HCT116 (cell line): ENCODE measurements around the gene RBM28. TPM values are rescaled to one million over a fixed set of nuclear protein-coding genes. Genes with fewer than 3 reads are reported as not detected.

ENCODE experiments used
- ATAC-seq: fragments of 200-7000 bp; cut with Tn5 transposase; 2 replicates; pipeline ENCODE4 v1.9.1; 2020; ENCODE audit warnings: mild to moderate bottlenecking, moderate library complexity
- BruUV-seq: library from RNA; stranded (reverse); fragments of 400-500 nt; replicated peaks from 2 replicates; lab custom pipeline; 2021; lab: Mats Ljungman, UMichigan
- CTCF ChIA-PET: fragments of 300-600 bp; sonication (Branson Sonifier 250); formaldehyde crosslinking; loops from one replicate; lab custom pipeline; 2021; ENCODE audit warnings: antibody characterized with exemption; lab: Charles Lee
- POLR2A ChIA-PET: fragments of 300-600, 350-600 bp; sonication (Branson Sonifier 250); formaldehyde crosslinking; loops from one replicate; lab custom pipeline; 2021; ENCODE audit warnings: antibody characterized with exemption; lab: Charles Lee
- RAD21 ChIA-PET, 2 experiments: fragments of 300-600 bp; sonication (Branson Sonifier 250); formaldehyde crosslinking; loops; one replicate each; lab custom pipeline; 2023; ENCODE audit warnings: low total read pairs in 2 of 2; ENCODE audit not compliant: uncharacterized antibody in 2 of 2, unreplicated experiment in 2 of 2, low non-redundant PET in 1 of 2; lab: Charles Lee
- DNase-seq: peaks from one replicate; pipeline ENCODE4 v3.0.0-alpha.2; 2010; ENCODE audit warnings: low read depth, low spot score
- H2AFZ ChIP-seq: fragments of 200-600 bp; shearing (Covaris generic), sonication (generic); 2 replicates; pipeline ENCODE4 v1.6.1; 2017; ENCODE audit warnings: low read depth, mixed run types, mixed read lengths, antibody characterized with exemption, low read length; ENCODE audit not compliant: poor library complexity, severe bottlenecking
- H3K27ac ChIP-seq: 2 replicates; pipeline ENCODE4 v1.5.1; 2012; ENCODE audit warnings: low read depth, low read length
- H3K27me3 ChIP-seq: fragments of 200-600 bp; sonication (generic); 2 replicates; pipeline ENCODE4 v1.6.1; 2016; ENCODE audit warnings: mixed run types, low read length, mixed read lengths; ENCODE audit not compliant: insufficient read depth
- H3K36me3 ChIP-seq, 2 experiments: fragments of 200-500 bp in 1 of 2; fragments of 200-600 bp in 1 of 2; sonication (Bioruptor generic) in 1 of 2; sonication (generic) in 1 of 2; 2 replicates each; pipeline versions ENCODE4 v1.5.1 to v1.6.1; 2014 to 2016; ENCODE audit warnings: low read length in 2 of 2, inconsistent platforms in 1 of 2, mixed read lengths in 1 of 2, mixed run types in 1 of 2; ENCODE audit not compliant: insufficient read depth in 2 of 2, control insufficient read depth in 1 of 2
- H3K4me1 ChIP-seq, 2 experiments: fragments of 200-600 bp in 1 of 2; sonication (generic) in 1 of 2; 2 replicates each; pipeline versions ENCODE4 v1.5.1 to v1.6.1; 2012 to 2017; ENCODE audit warnings: low read length in 2 of 2, inconsistent platforms in 1 of 2, mild to moderate bottlenecking in 1 of 2, mixed read lengths in 1 of 2, mixed run types in 1 of 2, moderate library complexity in 1 of 2; ENCODE audit not compliant: insufficient read depth in 2 of 2, control insufficient read depth in 1 of 2
- H3K4me2 ChIP-seq: fragments of 200-600 bp; sonication (generic); 2 replicates; pipeline ENCODE4 v1.6.1; 2017; ENCODE audit warnings: mixed run types, low read length, mixed read lengths
- H3K4me3 ChIP-seq, 2 experiments: fragments of 200-600 bp in 1 of 2; sonication (generic) in 1 of 2; replicated peaks in 1 of 2; 2 replicates each; pipeline ENCODE4 v1.5.1; 2011 to 2016; ENCODE audit warnings: low read length in 2 of 2, control low read depth in 1 of 2, low read depth in 1 of 2, mild to moderate bottlenecking in 1 of 2, mixed read lengths in 1 of 2, mixed run types in 1 of 2
- H3K79me2 ChIP-seq: fragments of 200-600 bp; sonication (generic); 2 replicates; pipeline ENCODE4 v1.6.1; 2017; ENCODE audit warnings: mild to moderate bottlenecking, mixed run types, low read length, moderate library complexity, mixed read lengths; ENCODE audit not compliant: insufficient read depth
- H3K9ac ChIP-seq: fragments of 200-600 bp; sonication (generic); 2 replicates; pipeline ENCODE4 v1.6.1; 2016; ENCODE audit warnings: low read length, mixed read lengths
- H3K9me2 ChIP-seq: fragments of 200-600 bp; sonication (generic), shearing (Covaris generic); 2 replicates; pipeline ENCODE4 v1.6.1; 2017; ENCODE audit warnings: mixed run types, mild to moderate bottlenecking, moderate library complexity; ENCODE audit not compliant: insufficient read depth
- H3K9me3 ChIP-seq, 2 experiments: fragments of 200-500 bp in 1 of 2; fragments of 200-600 bp in 1 of 2; sonication (Bioruptor generic) in 1 of 2; sonication (generic) in 1 of 2; 2 replicates each; pipeline ENCODE4 v1.6.1; 2014 to 2017; ENCODE audit warnings: low read length in 2 of 2, mixed read lengths in 2 of 2, inconsistent platforms in 1 of 2, low read depth in 1 of 2, mild to moderate bottlenecking in 1 of 2, mixed run types in 1 of 2, moderate library complexity in 1 of 2; ENCODE audit not compliant: control insufficient read depth in 1 of 2, insufficient read depth in 1 of 2
- H4K20me1 ChIP-seq: fragments of 200-600 bp; sonication (generic), shearing (Covaris generic); 2 replicates; pipeline ENCODE4 v1.6.1; 2017; ENCODE audit warnings: mixed run types, mild to moderate bottlenecking, moderate library complexity; ENCODE audit not compliant: insufficient read depth
- ATF3 ChIP-seq: IDR thresholded peaks from 2 replicates; pipeline ENCODE4 v1.6.1; 2012
- EZH2 ChIP-seq: fragments of 200-600 bp; sonication (generic); IDR thresholded peaks from 2 replicates; pipeline ENCODE4 v1.6.1; 2017; ENCODE audit warnings: antibody characterized with exemption, mixed run types
- POLR2AphosphoS5 ChIP-seq: IDR thresholded peaks from 2 replicates; pipeline ENCODE4 v1.6.1; 2011; ENCODE audit warnings: mild to moderate bottlenecking, low read depth, low read length, moderate library complexity
- REST ChIP-seq: IDR thresholded peaks from 2 replicates; pipeline ENCODE4 v1.6.1; 2012; ENCODE audit warnings: low read depth
- SRF ChIP-seq: IDR thresholded peaks from 2 replicates; pipeline ENCODE4 v1.6.1; 2012; ENCODE audit warnings: low read depth
- ZFX ChIP-seq: fragments of 450-650 bp; IDR thresholded peaks from 2 replicates; pipeline ENCODE4 v1.6.1; 2017
- ZNF274 ChIP-seq: fragments of 200-500 bp; sonication (Bioruptor generic); IDR thresholded peaks from 2 replicates; pipeline ENCODE4 v1.6.1; 2014; ENCODE audit warnings: mild to moderate bottlenecking, low read depth, low read length, inconsistent platforms
- intact Hi-C: fragments of 100-400 bp; cut with micrococcal nuclease; formaldehyde crosslinking; loops from 2 replicates; pipeline ENCODE4 v1.10.0; 2022
- total RNA-seq: library from RNA; stranded (reverse); gene quantifications from one replicate; pipeline ENCODE4 v1.2.1, GENCODE V29; 2021; ENCODE audit not compliant: unreplicated experiment

The RBM28 gene
- total RNA-seq, 1 experiment from 2014 or later = 66.3 TPM

GRCh38 chr7:128349466-128349825, 5.7 kb upstream of the RBM28 start:
- intact Hi-C loops = no loop called here
- Histone ChIP-seq H3K36me3 (no peaks in the 10 kb centered on the region), H3K9me3 (no peaks in the 10 kb centered on the region), H3K9me2 (no peaks in the 10 kb centered on the region), H2AFZ (no peak overlapping the region), H3K4me1 (no peaks in the 10 kb centered on the region), H3K27ac (no peak overlapping the region), H3K79me2 (no peaks in the 10 kb centered on the region), H3K27me3 (no peaks in the 10 kb centered on the region), H3K9ac (no peak overlapping the region), H4K20me1 (no peaks in the 10 kb centered on the region), H3K4me2 (no peak overlapping the region), H3K4me3 (no peak overlapping the region)
- TF ChIP-seq SRF (no peak), POLR2AphosphoS5 (no peak), ZNF274 (no peak), ATF3 (no peak), EZH2 (no peak), ZFX (no peak), REST (no peak)
- RAD21 ChIA-PET = no interaction called here
- no TSS peak for BruUV-seq
- ATAC-seq (no peak), DNase-seq (no peak)
- CTCF ChIA-PET = interaction anchor here (1.3 to 3.3 kb wide), 2 partner anchors 39 to 112 kb away, joined by 3 to 134 read pairs; no protein-coding TSS in a partner anchor
- POLR2A ChIA-PET = no interaction called here
